Stimulated activated CD8-positive, alpha-beta memory T cell treated with anti-CD3 and anti-CD28 coated beads, Interleukin-15, amount 100 ng/mL, for 1 hour (primary cell): ENCODE results near the gene CXCL3.

Source experiments
- DNase-seq: peaks from one replicate; pipeline ENCODE4 v3.0.0-alpha.2; 2020; ENCODE audit warnings: low read depth

Gene CXCL3

DNA sequence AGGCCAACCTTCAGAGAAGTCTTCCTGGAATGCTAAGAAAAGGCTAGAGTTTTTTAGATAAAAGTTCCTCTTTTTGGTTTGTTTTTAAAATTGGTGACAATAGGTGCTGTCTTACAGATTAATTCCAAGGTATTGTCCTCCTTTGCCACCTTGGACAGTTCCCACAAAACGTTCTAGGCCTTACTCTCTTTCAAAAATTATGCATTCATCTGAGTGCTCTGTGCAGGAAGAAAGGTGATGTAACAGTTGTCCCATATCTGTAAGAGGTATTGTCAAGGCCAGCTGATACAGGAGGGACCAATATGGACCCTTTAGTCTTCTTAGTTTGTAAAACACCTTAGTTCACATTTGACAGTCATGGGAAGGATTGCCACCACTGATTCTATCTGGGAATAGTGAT, 24.2 kb downstream of the CXCL3 start:
- DNase-seq = no peak

DNA sequence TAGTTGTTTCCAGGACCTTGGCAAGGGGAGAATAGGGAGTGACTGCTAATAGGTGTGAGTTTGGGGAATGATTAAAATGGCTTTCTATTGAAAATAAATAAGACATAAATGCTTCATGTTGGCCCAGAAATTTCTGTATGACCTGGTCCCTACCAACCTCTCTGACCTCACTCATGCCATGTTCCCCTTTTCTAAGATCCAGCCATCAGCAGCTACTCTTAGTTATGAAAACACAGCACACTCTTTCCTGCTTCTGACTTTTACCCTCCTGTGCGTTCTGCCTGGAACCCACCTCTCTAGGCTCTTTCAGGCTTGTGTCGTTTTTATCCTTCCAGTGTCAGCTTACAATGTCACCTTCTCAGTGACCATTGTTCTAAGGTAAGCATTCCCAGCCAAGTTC, 25.2 kb downstream of the CXCL3 start:
- no peak for DNase-seq

DNA sequence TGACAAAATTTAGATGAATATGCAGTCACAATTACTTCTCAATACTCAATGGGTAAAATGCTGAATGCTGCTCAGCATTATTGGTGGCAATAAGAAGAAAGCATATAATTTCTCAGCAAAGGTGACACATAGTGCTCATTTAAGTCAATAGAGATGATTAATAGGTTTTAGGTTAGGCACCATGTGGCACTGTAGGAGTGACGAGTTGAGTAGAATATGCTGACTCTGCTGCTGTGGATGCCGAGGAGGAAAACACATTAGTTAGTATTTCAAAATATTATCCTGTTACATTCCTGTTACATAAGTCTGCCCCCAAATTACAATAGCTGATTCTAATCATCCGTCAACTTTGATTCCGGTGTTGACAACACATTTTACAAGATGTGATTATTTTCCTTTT, 26.4 kb downstream of the CXCL3 start:
- DNase-seq = no peak

DNA sequence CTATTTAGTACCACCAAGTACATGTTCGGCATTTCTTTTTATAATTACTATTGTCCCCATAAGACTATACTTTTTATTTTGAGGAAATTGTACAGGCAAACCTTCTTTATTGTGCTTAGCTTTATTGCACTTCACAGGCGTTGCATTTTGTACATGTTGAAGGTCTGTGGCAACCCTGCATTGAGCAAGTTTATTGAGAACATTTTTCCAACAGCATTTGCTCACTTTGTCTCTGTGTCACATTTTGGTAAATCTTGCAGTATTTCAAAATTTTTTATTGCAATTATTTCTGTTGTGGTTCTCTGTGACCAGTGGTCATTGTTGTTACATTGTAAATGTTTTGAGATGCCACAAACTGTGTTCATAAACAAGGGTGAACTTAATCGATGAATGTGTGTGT, 29.2 kb downstream of the CXCL3 start:
- no peak for DNase-seq

DNA sequence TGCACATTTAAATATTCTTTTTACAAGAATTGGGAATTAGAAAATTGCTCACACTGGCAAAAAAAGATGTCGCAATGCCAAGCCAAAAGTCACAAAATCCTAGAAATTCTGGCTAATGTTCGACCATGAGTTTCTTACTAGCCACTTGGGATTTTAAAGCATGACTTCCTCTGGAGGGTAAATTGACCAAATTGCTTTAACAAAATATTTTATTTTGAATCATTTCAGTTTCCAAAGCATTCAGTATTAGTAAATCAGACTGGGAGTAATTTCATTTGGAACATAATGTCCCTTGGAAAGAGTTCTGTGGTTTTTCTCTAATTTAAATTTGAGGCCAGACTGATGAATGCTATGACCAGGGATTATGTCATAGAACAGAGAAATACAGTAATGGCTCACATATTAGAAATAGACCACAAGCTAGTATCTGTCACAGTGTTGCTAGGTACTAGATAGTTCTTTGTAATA, 32.4 kb downstream of the CXCL3 start:
- no peak for DNase-seq

DNA sequence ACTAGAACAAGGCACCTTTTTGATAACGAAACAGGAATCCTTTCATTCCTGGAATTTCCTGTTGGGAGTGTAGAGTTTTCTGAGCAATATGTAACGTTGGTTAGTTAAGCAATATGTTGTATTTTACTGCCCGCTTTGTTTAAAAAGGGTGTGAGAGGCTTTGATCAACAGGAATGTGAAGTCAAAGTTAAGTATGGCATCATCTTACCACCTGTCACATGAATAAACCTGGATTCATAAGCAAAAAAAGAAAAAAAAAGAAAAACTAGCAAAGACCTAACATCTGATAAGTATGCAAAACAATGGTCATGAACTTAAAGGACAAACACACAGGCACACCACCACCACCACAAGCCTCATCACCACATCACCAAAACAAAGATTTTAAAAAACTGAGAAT, 33.0 kb downstream of the CXCL3 start:
- DNase-seq = no peak

DNA sequence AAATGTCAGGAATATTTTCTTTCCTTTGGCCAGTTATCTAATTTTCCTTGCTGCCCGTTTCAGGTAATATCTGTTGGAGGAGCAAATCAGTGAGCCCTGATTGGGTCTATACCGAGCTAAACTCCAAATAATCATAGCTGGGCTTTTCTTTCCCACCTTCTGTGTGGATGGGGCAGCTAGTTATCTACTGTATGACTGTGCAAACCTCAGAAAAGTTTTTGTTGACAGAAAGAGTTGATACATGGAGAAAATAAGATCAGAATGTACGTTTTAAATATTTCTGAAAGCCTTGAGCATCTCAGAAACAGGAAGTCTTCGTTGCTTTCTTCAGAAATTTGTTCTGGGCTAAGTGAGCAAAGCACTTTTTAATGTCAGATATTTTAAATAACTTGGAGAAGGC, 33.8 kb downstream of the CXCL3 start:
- DNase-seq = no peak

DNA sequence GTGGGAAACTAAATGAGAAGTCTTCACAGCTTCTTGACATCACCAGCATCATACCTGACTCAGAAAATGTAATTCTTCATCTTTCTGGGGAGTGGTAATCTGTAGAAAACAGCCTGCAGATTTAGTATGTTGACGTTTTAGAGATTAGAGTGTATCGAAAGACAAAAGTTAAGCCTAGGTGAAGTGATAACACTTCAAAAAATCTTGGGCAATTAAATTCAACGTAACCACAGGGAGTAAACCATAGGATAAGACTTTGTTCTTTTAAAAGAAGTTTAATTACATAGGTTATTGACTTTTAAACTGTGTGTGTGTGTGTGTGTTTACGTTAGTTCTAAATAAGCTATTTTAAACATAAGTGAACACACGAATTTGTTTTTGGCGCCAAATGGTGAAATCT, 38.2 kb downstream of the CXCL3 start:
- DNase-seq = no peak

DNA sequence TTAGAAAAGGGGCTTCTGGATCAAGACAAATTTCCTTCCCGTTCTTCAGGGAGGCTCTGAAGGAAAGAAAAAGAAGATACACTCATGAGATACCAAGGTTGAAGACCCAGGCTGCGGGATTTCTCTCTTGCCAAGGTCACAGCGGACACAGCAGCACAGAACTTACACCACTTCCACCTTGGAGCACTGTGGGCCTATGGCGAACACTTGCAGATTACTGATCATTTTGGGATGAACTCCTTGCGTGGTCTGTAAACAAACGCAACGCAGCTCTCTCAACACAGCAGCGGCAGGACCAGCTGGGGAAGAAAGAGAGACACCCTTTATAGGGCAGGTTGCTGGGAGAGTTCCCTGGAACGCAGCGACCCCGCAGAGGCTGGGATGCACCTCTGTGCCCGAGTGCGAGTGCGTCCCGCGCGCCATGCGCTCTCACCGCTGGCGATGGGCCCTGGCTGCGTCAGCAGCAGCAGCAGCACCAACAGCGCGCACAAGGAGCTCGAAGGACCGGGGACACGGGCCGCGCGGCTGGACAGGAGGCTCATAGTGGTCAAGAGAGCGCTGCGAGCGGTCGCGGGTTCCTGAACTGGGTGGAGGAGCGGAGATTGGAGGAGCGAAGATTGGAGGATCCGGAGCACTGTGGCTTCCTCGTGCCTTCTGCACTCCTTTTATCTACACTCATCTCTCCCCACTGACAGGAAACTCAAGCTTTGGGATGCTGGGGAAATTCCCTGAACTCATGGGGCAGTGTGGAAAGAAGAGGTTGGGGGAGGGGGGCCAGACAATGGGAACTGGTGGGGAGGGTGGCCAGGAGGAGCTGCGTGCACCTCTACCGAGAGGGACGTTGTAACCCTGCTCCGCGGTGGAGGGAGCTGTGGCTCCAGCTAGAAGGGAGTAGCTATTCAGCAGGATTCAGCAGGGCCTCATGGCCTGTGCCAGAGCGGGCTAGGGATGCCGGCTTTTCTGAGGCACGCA, 40.2 kb downstream of the CXCL3 start, which contains the start of gene CXCL5:
Gene CXCL5, minus strand, starts transcription at position 638 of the 972 bp plus-strand sequence. Its CDS starts 96 bp downstream, at position 542.
- DNase-seq = no peak

DNA sequence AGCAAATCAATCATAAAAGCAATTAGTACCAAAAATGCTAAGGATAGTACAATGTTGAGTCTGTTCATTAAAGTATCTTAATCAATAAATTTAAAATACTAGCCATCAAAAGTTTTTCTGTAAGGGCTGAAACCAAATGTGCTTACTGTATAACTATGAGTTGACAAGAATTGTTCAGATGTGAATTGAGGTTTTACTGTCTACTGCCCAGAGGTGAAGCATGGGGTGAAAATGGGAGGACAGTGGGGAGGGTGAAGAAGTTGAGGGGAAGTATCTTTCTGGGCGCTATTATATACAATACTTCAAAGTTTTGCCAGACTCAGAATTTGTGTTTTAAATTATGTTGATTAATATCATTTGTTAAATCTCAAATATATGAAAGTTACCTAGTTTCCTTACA, 46.4 kb downstream of the CXCL3 start:
- no peak for DNase-seq

DNA sequence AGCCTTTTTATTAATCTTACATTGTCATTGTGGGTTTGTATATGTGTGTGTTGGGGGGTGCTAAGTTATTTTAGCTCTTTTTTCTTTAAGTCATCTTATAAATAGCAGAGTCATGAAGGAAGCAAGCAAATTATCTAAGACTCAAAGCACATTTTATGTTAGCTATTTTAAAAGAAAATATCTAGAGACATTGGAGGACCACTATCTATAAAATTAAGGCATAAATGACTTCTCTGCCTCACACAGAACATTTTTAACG, 46.8 kb downstream of the CXCL3 start:
- DNase-seq = no peak

DNA sequence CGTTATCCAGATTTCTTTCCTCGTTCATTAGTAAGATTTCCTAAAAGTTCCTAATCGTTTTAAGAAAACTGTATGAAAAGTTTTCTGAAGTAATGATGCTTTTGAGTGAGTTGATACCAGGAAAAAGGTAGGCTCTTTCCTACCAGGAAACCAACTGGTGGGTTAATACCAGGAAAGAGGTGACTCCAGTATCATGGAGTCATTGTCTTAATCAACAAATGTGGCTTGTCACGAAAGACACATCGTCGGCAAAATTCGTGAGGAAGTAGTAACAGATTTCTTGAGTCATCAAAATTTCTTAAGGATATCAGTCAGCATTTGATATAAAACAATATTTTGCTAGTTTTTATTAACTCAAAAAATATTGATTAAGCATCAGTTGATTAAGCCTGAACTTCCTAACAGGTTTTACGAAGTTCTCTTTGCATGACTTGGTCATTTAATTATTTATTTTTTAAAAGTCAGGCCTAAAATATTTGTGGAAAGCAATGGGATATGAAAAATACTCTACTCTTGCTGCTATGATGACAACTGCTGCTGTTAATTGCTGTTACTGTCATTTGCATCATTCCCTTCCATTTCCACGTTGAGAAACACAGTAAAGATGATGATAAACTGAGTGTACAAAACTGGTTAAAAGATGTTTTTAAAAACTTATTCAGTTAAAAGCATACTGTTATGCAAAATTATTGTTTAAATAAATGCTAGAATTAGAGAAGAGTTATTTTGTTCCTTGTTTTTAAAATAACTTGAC, 47.3 kb downstream of the CXCL3 start:
- DNase-seq = no peak

DNA sequence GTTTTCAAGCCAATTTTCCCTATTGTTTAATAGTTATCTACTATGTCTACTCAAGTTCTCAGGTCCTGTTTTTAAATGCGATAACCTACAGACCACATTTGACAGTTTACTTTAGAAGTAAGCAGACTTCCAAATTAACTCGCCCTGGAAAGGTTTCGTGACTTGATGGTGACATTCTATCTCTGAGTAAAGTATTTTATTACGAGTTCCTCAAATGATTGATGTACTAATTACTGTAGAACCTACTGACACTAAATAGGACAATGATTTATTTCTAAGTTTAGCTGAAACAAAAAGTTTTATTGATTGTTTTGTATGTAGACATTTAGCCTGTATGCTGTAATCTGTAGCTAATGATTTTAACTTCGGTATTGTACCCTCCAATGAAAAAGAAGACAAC, 48.6 kb downstream of the CXCL3 start:
- DNase-seq = no peak

DNA sequence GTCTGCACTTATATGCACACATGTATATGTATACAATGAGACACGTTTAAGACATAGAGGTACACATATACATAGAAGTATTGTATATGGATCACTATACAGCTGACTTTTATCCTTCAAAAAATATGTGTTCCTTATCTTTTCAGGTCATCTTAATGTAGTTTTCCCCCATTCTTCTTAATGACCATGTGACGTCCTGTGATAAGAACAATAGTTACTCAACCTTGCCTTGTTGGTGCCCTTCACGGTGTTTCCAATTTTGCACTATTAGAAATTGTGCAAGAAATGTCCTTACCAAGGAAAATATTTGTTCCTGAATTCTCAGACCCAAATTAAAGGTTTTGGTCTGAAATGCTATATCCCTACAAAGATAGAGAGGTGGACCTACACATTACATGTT, 49.5 kb downstream of the CXCL3 start:
- DNase-seq = no peak

DNA sequence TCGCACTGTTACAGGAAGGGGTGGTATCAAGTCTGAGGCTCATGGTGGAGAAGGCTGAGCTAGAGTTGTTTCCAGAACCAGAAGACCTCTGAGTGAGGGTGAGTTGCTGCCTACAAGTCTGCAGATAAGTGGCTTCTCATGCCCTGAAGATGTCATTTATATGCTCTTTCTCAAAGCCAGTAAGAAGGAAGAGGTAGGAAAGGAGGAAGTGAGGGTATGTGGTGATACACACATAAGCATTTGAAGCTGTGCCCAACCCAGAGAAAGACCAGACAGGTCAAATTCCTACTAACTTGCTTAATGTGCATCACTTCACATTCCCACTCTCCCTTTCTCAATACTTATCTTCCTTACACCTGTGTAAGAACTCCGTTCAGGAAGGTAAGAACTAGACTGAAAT, 50.4 kb downstream of the CXCL3 start, which contains the start of gene PPBP:
Gene PPBP, minus strand, starts transcription at position 130 of the 400 bp plus-strand sequence. Its CDS starts 87 bp downstream, at position 43.
- DNase-seq = no peak
